ENCODE measurements around the gene MARCHF11. TPM values are rescaled to one million over a fixed set of nuclear protein-coding genes. Genes with fewer than 3 reads are reported as not detected.

MARCHF11 gene
- total and polyA plus RNA-seq, 2 experiments from 2014 or later: 0.17 to 1.5 TPM

DNA sequence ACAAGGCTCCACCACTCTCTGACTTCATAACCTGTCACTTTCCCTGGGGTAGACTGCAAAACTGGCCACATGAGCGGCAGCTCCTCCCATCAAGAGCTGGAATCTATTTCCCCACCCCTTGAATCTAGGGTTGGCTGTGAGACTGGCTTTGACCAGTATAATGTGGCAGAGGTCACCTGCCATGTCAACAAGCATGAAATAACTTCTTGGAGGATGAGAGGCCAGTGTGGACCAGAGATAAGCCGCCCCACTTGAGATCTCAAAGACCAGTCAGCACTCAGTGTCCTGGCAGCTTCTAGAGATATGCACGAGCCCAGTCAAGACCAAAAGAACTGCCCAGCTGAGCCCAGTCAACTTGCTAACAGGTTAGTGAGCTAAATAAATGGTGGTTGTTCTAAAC lies 59.0 kb downstream of the MARCHF11 start:
- H3F3A ChIP-seq (replicated peaks; ENCODE audit: low read depth): no peaks in the 10 kb centered on the region
- no peaks in the 10 kb centered on the region for H3K27me3 ChIP-seq (ENCODE audit: insufficient read depth)
- ATAC-seq: no peak
- Mint-ChIP-seq H3K36me3 (ENCODE audit: low read depth) (no peaks in the 10 kb centered on the region), H3K27me3 (ENCODE audit: insufficient read depth, low read depth, poor library complexity) (no peaks in the 10 kb centered on the region), H3K4me1 (no peaks in the 10 kb centered on the region), H3K4me3 (no peak overlapping the region), H3K27ac (no peak overlapping the region), H3K9me3 (peaks cover 7% of the 10 kb centered on the region)
- no peaks in the 10 kb centered on the region for H4K20me1 ChIP-seq (replicated peaks; ENCODE audit: insufficient read depth)
- no peak overlapping the region for H3K27ac ChIP-seq (ENCODE audit: low read depth)
- H3K79me2 ChIP-seq (replicated peaks; ENCODE audit: insufficient read depth): no peaks in the 10 kb centered on the region
- no peak overlapping the region for H3K4me3 ChIP-seq
- TF ChIP-seq, protein P1, sequence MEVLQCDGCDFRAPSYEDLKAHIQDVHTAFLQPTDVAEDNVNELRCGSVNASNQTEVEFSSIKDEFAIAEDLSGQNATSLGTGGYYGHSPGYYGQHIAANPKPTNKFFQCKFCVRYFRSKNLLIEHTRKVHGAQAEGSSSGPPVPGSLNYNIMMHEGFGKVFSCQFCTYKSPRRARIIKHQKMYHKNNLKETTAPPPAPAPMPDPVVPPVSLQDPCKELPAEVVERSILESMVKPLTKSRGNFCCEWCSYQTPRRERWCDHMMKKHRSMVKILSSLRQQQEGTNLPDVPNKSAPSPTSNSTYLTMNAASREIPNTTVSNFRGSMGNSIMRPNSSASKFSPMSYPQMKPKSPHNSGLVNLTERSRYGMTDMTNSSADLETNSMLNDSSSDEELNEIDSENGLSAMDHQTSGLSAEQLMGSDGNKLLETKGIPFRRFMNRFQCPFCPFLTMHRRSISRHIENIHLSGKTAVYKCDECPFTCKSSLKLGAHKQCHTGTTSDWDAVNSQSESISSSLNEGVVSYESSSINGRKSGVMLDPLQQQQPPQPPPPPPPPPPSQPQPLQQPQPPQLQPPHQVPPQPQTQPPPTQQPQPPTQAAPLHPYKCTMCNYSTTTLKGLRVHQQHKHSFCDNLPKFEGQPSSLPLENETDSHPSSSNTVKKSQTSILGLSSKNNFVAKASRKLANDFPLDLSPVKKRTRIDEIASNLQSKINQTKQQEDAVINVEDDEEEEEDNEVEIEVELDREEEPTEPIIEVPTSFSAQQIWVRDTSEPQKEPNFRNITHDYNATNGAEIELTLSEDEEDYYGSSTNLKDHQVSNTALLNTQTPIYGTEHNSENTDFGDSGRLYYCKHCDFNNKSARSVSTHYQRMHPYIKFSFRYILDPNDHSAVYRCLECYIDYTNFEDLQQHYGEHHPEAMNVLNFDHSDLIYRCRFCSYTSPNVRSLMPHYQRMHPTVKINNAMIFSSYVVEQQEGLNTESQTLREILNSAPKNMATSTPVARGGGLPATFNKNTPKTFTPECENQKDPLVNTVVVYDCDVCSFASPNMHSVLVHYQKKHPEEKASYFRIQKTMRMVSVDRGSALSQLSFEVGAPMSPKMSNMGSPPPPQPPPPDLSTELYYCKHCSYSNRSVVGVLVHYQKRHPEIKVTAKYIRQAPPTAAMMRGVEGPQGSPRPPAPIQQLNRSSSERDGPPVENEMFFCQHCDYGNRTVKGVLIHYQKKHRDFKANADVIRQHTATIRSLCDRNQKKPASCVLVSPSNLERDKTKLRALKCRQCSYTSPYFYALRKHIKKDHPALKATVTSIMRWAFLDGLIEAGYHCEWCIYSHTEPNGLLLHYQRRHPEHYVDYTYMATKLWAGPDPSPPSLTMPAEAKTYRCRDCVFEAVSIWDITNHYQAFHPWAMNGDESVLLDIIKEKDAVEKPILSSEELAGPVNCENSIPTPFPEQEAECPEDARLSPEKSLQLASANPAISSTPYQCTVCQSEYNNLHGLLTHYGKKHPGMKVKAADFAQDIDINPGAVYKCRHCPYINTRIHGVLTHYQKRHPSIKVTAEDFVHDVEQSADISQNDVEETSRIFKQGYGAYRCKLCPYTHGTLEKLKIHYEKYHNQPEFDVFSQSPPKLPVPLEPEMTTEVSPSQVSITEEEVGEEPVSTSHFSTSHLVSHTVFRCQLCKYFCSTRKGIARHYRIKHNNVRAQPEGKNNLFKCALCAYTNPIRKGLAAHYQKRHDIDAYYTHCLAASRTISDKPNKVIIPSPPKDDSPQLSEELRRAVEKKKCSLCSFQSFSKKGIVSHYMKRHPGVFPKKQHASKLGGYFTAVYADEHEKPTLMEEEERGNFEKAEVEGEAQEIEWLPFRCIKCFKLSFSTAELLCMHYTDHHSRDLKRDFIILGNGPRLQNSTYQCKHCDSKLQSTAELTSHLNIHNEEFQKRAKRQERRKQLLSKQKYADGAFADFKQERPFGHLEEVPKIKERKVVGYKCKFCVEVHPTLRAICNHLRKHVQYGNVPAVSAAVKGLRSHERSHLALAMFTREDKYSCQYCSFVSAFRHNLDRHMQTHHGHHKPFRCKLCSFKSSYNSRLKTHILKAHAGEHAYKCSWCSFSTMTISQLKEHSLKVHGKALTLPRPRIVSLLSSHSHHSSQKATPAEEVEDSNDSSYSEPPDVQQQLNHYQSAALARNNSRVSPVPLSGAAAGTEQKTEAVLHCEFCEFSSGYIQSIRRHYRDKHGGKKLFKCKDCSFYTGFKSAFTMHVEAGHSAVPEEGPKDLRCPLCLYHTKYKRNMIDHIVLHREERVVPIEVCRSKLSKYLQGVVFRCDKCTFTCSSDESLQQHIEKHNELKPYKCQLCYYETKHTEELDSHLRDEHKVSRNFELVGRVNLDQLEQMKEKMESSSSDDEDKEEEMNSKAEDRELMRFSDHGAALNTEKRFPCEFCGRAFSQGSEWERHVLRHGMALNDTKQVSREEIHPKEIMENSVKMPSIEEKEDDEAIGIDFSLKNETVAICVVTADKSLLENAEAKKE (CRISPR knock-in tag; IDR thresholded peaks at IDR 0.05): no peak
- TF ChIP-seq ZNF331 (CRISPR knock-in tag; IDR thresholded peaks at IDR 0.05; ENCODE audit: low read depth): no peak
- TF ChIP-seq ZNF114 (CRISPR knock-in tag; IDR thresholded peaks at IDR 0.05): no peak
- no peak for TF ChIP-seq CREB1 (CRISPR knock-in tag; IDR thresholded peaks at IDR 0.05; ENCODE audit: low read depth)
- TF ChIP-seq NANOG (IDR thresholded peaks at IDR 0.05; ENCODE audit: borderline replicate concordance): no peak
- TF ChIP-seq JUNB (IDR thresholded peaks at IDR 0.05; ENCODE audit: unreplicated experiment): no peak
- no peak for TF ChIP-seq EZH2phosphoT487 (IDR thresholded peaks at IDR 0.05; ENCODE audit: unreplicated experiment)
- no peak for TF ChIP-seq POLR2AphosphoS5 (IDR thresholded peaks at IDR 0.05; ENCODE audit: low read depth)
- TF ChIP-seq STAT1 (IDR thresholded peaks at IDR 0.05; ENCODE audit: unreplicated experiment): no peak
- TF ChIP-seq, protein P2, sequence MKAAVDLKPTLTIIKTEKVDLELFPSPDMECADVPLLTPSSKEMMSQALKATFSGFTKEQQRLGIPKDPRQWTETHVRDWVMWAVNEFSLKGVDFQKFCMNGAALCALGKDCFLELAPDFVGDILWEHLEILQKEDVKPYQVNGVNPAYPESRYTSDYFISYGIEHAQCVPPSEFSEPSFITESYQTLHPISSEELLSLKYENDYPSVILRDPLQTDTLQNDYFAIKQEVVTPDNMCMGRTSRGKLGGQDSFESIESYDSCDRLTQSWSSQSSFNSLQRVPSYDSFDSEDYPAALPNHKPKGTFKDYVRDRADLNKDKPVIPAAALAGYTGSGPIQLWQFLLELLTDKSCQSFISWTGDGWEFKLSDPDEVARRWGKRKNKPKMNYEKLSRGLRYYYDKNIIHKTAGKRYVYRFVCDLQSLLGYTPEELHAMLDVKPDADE (IDR thresholded peaks at IDR 0.05): no peak
- TF ChIP-seq EZH2 (IDR thresholded peaks at IDR 0.05; ENCODE audit: low read depth, unreplicated experiment): no peak
- TF ChIP-seq, protein P3, sequence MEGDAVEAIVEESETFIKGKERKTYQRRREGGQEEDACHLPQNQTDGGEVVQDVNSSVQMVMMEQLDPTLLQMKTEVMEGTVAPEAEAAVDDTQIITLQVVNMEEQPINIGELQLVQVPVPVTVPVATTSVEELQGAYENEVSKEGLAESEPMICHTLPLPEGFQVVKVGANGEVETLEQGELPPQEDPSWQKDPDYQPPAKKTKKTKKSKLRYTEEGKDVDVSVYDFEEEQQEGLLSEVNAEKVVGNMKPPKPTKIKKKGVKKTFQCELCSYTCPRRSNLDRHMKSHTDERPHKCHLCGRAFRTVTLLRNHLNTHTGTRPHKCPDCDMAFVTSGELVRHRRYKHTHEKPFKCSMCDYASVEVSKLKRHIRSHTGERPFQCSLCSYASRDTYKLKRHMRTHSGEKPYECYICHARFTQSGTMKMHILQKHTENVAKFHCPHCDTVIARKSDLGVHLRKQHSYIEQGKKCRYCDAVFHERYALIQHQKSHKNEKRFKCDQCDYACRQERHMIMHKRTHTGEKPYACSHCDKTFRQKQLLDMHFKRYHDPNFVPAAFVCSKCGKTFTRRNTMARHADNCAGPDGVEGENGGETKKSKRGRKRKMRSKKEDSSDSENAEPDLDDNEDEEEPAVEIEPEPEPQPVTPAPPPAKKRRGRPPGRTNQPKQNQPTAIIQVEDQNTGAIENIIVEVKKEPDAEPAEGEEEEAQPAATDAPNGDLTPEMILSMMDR (conservative IDR thresholded peaks at IDR 0.05; ENCODE audit: low read depth in 2 of 2): no peak
- TF ChIP-seq, protein P4, sequence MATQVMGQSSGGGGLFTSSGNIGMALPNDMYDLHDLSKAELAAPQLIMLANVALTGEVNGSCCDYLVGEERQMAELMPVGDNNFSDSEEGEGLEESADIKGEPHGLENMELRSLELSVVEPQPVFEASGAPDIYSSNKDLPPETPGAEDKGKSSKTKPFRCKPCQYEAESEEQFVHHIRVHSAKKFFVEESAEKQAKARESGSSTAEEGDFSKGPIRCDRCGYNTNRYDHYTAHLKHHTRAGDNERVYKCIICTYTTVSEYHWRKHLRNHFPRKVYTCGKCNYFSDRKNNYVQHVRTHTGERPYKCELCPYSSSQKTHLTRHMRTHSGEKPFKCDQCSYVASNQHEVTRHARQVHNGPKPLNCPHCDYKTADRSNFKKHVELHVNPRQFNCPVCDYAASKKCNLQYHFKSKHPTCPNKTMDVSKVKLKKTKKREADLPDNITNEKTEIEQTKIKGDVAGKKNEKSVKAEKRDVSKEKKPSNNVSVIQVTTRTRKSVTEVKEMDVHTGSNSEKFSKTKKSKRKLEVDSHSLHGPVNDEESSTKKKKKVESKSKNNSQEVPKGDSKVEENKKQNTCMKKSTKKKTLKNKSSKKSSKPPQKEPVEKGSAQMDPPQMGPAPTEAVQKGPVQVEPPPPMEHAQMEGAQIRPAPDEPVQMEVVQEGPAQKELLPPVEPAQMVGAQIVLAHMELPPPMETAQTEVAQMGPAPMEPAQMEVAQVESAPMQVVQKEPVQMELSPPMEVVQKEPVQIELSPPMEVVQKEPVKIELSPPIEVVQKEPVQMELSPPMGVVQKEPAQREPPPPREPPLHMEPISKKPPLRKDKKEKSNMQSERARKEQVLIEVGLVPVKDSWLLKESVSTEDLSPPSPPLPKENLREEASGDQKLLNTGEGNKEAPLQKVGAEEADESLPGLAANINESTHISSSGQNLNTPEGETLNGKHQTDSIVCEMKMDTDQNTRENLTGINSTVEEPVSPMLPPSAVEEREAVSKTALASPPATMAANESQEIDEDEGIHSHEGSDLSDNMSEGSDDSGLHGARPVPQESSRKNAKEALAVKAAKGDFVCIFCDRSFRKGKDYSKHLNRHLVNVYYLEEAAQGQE (IDR thresholded peaks at IDR 0.05; ENCODE audit: unreplicated experiment): no peak
- H3K4me1 ChIP-seq (ENCODE audit: insufficient read depth): no peaks in the 10 kb centered on the region
- no peak overlapping the region for H3K4me2 ChIP-seq
- DNase-seq (ENCODE audit: low spot score): no peak
- H2AFZ ChIP-seq: no peak overlapping the region; the same call in 1 of the 2 replicates
- no peaks in the 10 kb centered on the region for H3K9me2 ChIP-seq (ENCODE audit: insufficient read depth)
- H3K36me3 ChIP-seq (ENCODE audit: insufficient read depth): no peaks in the 10 kb centered on the region

All from GM23338 (cell line).